ENCODE data around the gene LPXN. TPM values are rescaled to one million over a fixed set of nuclear protein-coding genes. Genes with fewer than 3 reads are reported as not detected.

LPXN gene
- total RNA-seq, 1 donor from 2014 or later: 5.0 TPM

- no peak for TF ChIP-seq CTCF (IDR thresholded peaks at IDR 0.05; ENCODE audit: unreplicated experiment)
- peaks cover 13% of the 10 kb centered on the region for H3K36me3 Mint-ChIP-seq (ENCODE audit: low read depth, unreplicated experiment)
- H3K9me3 Mint-ChIP-seq (ENCODE audit: unreplicated experiment): no peaks in the 10 kb centered on the region
- no peaks in the 10 kb centered on the region for H3K4me1 Mint-ChIP-seq (ENCODE audit: unreplicated experiment)
- H3K27me3 Mint-ChIP-seq (ENCODE audit: unreplicated experiment): no peaks in the 10 kb centered on the region
- no peak for DNase-seq (ENCODE audit: low spot score)
- no peak overlapping the region for H3K27ac Mint-ChIP-seq (ENCODE audit: unreplicated experiment)
- H3K4me3 Mint-ChIP-seq (ENCODE audit: unreplicated experiment): peak overlapping the region; percentile 5
These were observed 26.0 kb downstream of the LPXN start for GRCh38 chr11:58549644-58550043.

- Mint-ChIP-seq H3K9me3 (ENCODE audit: unreplicated experiment) (no peaks in the 10 kb centered on the region), H3K36me3 (ENCODE audit: low read depth, unreplicated experiment) (peaks cover 11% of the 10 kb centered on the region), H3K27me3 (ENCODE audit: unreplicated experiment) (no peaks in the 10 kb centered on the region), H3K27ac (ENCODE audit: unreplicated experiment) (no peak overlapping the region), H3K4me1 (ENCODE audit: unreplicated experiment) (no peaks in the 10 kb centered on the region), H3K4me3 (ENCODE audit: unreplicated experiment) (no peak overlapping the region)
- no peak for TF ChIP-seq CTCF (IDR thresholded peaks at IDR 0.05; ENCODE audit: unreplicated experiment)
- DNase-seq (ENCODE audit: low spot score): no peak
These were observed 28.8 kb downstream of the LPXN start for GRCh38 chr11:58546841-58547240.

GRCh38 chr11:58531865-58532341, 43.8 kb downstream of the LPXN start:
- H3K4me1 Mint-ChIP-seq (ENCODE audit: unreplicated experiment): no peaks in the 10 kb centered on the region
- no peak overlapping the region for H3K4me3 Mint-ChIP-seq (ENCODE audit: unreplicated experiment)
- no peak for DNase-seq (ENCODE audit: low spot score)
- H3K27me3 Mint-ChIP-seq (ENCODE audit: unreplicated experiment): peaks cover 2% of the 10 kb centered on the region
- no peak overlapping the region for H3K27ac Mint-ChIP-seq (ENCODE audit: unreplicated experiment)
- H3K9me3 Mint-ChIP-seq (ENCODE audit: unreplicated experiment): no peaks in the 10 kb centered on the region
- no peak for TF ChIP-seq CTCF (IDR thresholded peaks at IDR 0.05; ENCODE audit: unreplicated experiment)
- H3K36me3 Mint-ChIP-seq (ENCODE audit: low read depth, unreplicated experiment): peaks cover 24% of the 10 kb centered on the region

- Mint-ChIP-seq H3K27ac (ENCODE audit: unreplicated experiment) (no peak overlapping the region), H3K9me3 (ENCODE audit: unreplicated experiment) (no peaks in the 10 kb centered on the region), H3K4me3 (ENCODE audit: unreplicated experiment) (no peak overlapping the region), H3K27me3 (ENCODE audit: unreplicated experiment) (peaks cover 2% of the 10 kb centered on the region), H3K4me1 (ENCODE audit: unreplicated experiment) (no peaks in the 10 kb centered on the region), H3K36me3 (ENCODE audit: low read depth, unreplicated experiment) (peaks cover 24% of the 10 kb centered on the region)
- TF ChIP-seq CTCF (IDR thresholded peaks at IDR 0.05; ENCODE audit: unreplicated experiment): no peak
- DNase-seq (ENCODE audit: low spot score): no peak
These were observed 45.4 kb downstream of the LPXN start for GRCh38 chr11:58530236-58530635.

- Mint-ChIP-seq H3K9me3 (ENCODE audit: unreplicated experiment) (no peaks in the 10 kb centered on the region), H3K36me3 (ENCODE audit: low read depth, unreplicated experiment) (peaks cover 17% of the 10 kb centered on the region), H3K27ac (ENCODE audit: unreplicated experiment) (no peak overlapping the region), H3K4me3 (ENCODE audit: unreplicated experiment) (no peak overlapping the region), H3K4me1 (ENCODE audit: unreplicated experiment) (peaks cover 5% of the 10 kb centered on the region), H3K27me3 (ENCODE audit: unreplicated experiment) (no peaks in the 10 kb centered on the region)
- no peak for TF ChIP-seq CTCF (IDR thresholded peaks at IDR 0.05; ENCODE audit: unreplicated experiment)
- no peak for DNase-seq (ENCODE audit: low spot score)
These were observed 48.2 kb downstream of the LPXN start for GRCh38 chr11:58527429-58527828.
